Uterus (tissue), 2 donors: Measurements from ENCODE around the gene DOCK6.

ENCODE experiments used
- CTCF ChIP-seq, 4 experiments: fragments of 200-600 bp in 2 of 4; fragments of 450-650 bp in 2 of 4; sonication (generic) in 2 of 4; IDR thresholded peaks; one replicate each; pipeline ENCODE4 v1.5.1; 2016 to 2019; ENCODE audit warnings: antibody characterized with exemption in 4 of 4, mild to moderate bottlenecking in 2 of 4, moderate library complexity in 1 of 4
- POLR2A ChIP-seq, 2 donors: fragments of 450-650 bp; IDR thresholded peaks; one replicate each; pipeline ENCODE4 v1.6.1; 2016; ENCODE audit warnings: antibody characterized with exemption in 2 of 2, mild to moderate bottlenecking in 1 of 2, moderate library complexity in 1 of 2

- TF ChIP-seq CTCF (IDR thresholded peaks at IDR 0.05) (no peak), POLR2A (IDR thresholded peaks at IDR 0.05) (no peak)
Measured at GRCh38 chr19:11210656-11210928, 51.7 kb downstream of the DOCK6 start.
